IPS DF 19.7 (cell line): ENCODE data around the gene GOT2.
"Not testable (repeated sequence)": the region's sequence is repeated elsewhere in the genome, so short reads cannot be mapped to it uniquely, and the experiment has no call there.

Experiments used
- DNase-seq: peaks from one replicate; pipeline ENCODE4 v3.0.0-alpha.2; 2013; ENCODE audit warnings: low read depth, low spot score

The GOT2 gene

DNA sequence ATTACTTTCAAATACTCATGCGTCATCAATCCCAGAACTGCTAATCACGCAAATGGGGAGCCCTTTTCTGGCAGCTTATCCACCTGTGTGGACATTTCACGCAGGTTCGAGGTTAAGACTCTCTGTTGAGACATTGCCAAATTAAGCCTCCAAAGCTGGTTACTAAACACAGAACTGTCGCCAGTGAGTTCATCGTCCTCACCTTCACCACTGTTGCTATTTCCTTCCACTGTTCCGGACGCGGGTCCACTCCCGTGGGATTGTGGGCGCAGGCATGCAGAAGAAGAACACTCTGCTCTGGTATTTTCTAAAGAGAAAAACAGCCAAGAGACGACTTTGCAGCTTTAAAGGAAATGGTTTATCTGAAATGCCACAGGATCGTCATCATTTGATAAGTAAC lies 16.1 kb downstream of the GOT2 start:
- DNase-seq: no peak

DNA sequence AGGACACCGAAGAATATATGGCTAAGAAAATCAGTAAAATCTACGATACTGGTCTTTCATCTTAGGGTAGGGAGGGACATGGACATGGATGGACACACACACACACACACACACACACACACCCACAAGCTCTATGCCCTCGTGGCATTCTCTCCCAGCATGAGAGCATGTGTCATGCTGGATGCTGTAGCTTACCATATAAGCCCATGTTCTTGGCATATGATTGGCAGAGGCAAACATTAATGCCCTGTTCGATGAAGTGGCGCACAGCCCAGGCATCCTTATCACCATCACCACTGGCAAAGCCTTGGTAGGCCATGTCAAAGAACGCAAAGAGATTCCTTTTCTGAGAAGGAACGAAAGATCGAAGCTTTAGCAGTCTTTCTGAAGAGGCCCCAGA lies 17.6 kb downstream of the GOT2 start:
- no peak for DNase-seq

DNA sequence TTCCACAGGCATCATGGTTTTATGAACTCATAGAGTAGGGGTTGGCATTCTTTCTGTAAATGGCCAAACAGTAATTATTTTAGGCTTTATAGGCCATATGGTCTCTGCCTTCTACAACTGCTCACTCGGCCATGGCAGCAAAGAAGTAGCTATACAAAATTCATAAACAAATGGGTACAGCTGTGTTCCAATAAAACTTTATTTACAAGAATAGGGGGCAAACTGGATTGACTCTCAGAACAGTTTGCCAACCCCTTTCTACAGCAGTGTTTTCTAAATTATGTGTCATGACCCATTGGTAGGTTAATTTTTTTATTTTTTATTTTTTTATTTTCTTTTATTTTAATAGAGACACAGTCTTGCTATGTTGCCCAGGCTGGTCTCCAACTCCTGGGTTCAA lies 20.4 kb downstream of the GOT2 start:
- DNase-seq: no peak

- DNase-seq: no peak
These were observed 24.8 kb downstream of the GOT2 start for GRCh38 chr16:58709333-58709732.

DNA sequence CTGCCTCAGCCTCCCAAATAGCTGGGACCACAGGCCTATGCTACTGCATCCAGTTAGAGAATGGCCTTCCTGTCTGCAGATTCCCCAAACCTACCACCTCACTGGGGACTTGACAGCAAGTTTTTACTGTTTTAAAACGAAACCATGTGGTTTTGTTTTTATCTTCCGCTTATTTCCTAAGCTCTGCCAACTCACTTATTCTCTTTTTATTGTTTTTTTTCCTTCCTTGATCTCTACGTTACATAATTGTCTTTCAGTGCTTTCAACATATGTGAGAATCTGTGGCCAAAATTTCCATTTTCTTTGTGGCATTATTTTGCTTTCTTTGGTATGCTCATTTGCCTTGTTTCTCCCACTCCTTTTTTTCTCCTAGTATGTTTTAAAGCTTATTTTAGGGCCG lies 35.0 kb downstream of the GOT2 start:
- no peak for DNase-seq

- DNase-seq: no peak
These were observed 38.7 kb downstream of the GOT2 start for GRCh38 chr16:58695368-58695767.

DNA sequence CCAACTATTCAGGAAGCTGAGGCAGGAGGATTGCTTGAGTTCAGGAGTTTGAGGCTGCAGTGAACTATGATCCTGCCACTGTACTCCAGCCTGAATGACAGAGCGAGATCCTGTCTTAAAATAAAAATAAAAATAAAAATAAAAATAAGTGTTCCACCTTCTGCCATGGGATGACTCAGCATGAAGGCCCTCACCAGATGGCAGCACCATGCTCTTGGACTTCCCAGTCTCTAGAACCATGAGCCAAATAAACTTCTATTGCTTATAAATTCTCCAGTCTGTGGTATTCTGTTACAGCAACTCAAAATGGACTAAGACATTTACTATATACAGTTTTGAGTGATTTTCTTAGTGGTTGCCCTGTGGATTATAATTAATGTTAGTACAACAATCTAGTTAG lies 41.7 kb downstream of the GOT2 start:
- no peak for DNase-seq

DNA sequence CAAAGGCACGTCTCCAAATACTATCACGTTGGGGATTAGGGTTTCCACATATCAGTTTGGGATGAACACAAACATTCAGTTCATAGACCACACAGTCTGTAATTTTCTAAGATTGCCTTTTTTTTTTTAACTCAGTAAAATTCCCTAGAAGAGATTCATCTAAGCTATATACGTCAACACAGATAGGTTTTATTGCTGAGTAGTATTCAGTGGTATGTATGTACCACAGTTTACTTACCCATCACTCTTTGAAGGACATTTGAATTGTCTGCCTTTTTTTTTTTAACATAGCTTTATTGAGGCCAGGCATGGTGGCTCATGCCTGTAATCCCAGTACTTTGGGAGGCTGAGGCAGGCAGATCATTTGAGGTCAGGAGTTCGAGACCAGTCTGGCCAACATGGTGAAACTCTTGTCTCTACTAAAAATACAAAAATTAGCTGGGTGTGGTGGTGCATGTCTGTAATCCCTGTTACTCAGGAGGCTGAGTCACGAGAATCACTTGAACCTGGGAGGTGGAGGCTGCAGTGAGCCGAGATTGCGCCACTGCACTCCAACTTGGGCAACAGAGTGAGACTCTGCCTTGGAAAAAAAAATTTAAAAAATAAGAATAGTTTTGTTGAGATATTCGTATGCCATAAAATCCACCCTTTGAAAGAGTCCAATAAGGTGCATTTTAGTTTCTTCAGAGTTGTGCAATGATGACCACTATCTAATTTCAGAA lies 47.0 kb downstream of the GOT2 start:
- DNase-seq: not testable (repeated sequence)

GRCh38 chr16:58685084-58685449 lies 49.0 kb downstream of the GOT2 start:
- DNase-seq: no peak

- peak; percentile 54 for DNase-seq
These were observed 49.6 kb downstream of the GOT2 start, which contains the start of gene SLC38A7 for GRCh38 chr16:58684354-58685083. Gene SLC38A7 (minus strand): TSS chr16:58684770. CDS start chr16:58680126, 4,644 bp downstream.

DNA sequence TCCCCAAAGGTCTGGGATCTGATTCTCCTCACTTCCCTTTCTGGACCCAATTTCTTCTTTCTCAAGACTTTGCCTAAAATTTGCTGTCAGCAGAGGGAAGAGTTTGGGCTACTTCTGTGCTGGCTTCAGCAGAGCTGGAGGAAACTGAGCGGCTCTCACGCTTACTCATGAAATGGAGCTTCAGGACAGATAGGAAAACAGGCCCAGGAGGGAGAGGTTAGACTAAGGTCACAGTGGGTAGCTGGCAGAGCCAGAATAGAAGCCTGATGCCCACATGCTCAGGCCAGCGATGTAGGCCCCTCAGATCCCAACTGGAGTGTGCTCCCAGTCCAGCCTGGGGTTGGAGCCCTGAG lies 50.1 kb downstream of the GOT2 start:
- no peak for DNase-seq

- no peak for DNase-seq
These were observed 54.4 kb downstream of the GOT2 start for GRCh38 chr16:58679763-58680162.

DNA sequence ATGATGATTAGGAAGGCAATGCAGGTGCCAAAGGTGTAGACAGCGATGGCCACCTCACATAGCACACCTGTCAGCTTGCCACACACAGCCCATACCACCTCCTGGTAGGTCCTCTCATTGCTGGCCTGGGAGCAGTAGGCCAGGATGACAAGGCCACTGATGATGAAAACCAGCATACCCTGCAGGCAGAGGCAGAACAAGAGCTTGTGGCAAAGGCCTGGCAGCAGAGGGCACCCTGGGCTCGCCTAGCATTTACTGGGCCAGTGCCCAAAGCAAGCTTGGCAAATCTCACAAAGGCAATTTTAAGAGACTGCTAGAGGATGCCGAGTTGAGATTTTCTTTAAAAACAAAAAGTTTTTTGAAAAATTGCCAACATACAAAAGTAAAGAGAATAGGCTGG lies 55.4 kb downstream of the GOT2 start:
- no peak for DNase-seq

DNA sequence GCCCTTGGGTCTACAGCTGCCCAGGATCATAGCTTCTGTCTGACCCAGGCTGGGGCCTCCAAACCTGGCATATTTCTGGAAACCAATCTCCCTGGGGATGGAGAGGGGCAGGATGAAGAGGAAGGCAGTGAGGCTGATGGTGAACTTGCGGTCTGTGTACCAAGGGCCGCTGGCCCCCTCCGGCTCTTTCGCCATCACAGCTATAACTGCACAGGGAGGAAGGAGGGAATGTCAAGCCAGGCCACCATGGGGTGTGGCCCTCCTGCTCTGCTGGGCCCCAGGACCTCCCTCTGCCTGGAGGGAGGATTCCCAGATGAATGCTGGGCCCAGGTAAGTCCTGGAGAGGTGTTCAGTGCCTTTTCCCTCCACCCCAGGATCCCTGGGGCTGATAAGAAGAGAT lies 55.8 kb downstream of the GOT2 start:
- no peak for DNase-seq

- DNase-seq: no peak
These were observed 63.1 kb downstream of the GOT2 start for GRCh38 chr16:58670946-58671583.

GRCh38 chr16:58670177-58670576 lies 63.9 kb downstream of the GOT2 start:
- DNase-seq: no peak

- no peak for DNase-seq
These were observed 68.9 kb downstream of the GOT2 start for GRCh38 chr16:58665200-58665599.

- DNase-seq: peak; percentile 40
These were observed 72.8 kb downstream of the GOT2 start for GRCh38 chr16:58661199-58661830.

DNA sequence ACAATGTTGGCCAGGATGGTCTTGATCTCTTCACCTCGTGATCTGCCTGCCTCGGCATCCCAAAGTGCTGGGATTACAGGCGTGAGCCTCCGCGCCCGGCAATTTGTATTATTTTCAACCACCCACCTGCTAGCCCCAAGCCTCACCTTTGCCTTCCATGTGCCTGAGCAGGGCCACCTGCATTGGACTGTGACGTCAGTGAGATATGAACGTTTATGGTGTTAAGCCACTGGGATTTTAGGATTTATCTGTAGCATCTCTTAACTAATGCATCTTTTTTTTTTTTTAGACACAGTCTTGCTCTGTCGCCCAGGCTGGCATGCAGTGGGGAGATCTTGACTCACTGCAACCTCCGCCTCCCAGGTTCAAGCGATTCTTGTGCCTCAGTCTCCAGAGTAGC lies 74.2 kb downstream of the GOT2 start:
- DNase-seq: not testable (repeated sequence)

GRCh38 chr16:58658796-58659211 lies 75.3 kb downstream of the GOT2 start:
- no peak for DNase-seq
